A673 (cell line): ENCODE results near the gene RBMXL2. TPM values are rescaled to one million over a fixed set of nuclear protein-coding genes. Genes with fewer than 3 reads are reported as not detected.

Experiments used
- BruUV-seq: library from RNA; stranded (reverse); fragments of 400-500 nt; replicated peaks from 2 replicates; lab custom pipeline; 2021; lab: Mats Ljungman, UMichigan
- CTCF ChIA-PET: fragments of 300-600 bp; sonication (Branson Sonifier 250); formaldehyde crosslinking; loops from one replicate; lab custom pipeline; 2022; ENCODE audit warnings: antibody characterized with exemption; lab: Charles Lee
- POLR2A ChIA-PET: fragments of 300-600 bp; sonication (Branson Sonifier 250); formaldehyde crosslinking; loops from one replicate; lab custom pipeline; 2022; ENCODE audit warnings: antibody characterized with exemption; ENCODE audit not compliant: low non-redundant PET; lab: Charles Lee
- DNase-seq: peaks from one replicate; pipeline ENCODE4 v3.0.0-alpha.2; 2015; ENCODE audit warnings: low spot score
- H3K27ac ChIP-seq: fragments of 200-600 bp; sonication (generic); 2 replicates; pipeline ENCODE4 v1.5.1; 2016; ENCODE audit warnings: mixed run types, low read depth, mild to moderate bottlenecking, mixed read lengths, antibody characterized with exemption, low read length; ENCODE audit not compliant: poor library complexity, severe bottlenecking
- H3K27me3 ChIP-seq: fragments of 200-600 bp; sonication (generic); replicated peaks from 2 replicates; pipeline ENCODE4 v1.6.1; 2017; ENCODE audit warnings: mixed run types, low read depth, mild to moderate bottlenecking, mixed read lengths, antibody characterized with exemption, low read length; ENCODE audit not compliant: insufficient read depth, poor library complexity
- H3K36me3 ChIP-seq: fragments of 200-600 bp; sonication (generic); 2 replicates; pipeline ENCODE4 v1.6.1; 2016; ENCODE audit warnings: mixed run types, mild to moderate bottlenecking, mixed read lengths, antibody characterized with exemption, low read length; ENCODE audit not compliant: insufficient read depth, poor library complexity, severe bottlenecking
- H3K4me1 ChIP-seq: fragments of 200-600 bp; sonication (generic); 2 replicates; pipeline ENCODE4 v1.6.1; 2017; ENCODE audit warnings: mixed run types, mild to moderate bottlenecking, mixed read lengths, antibody characterized with exemption, low read length; ENCODE audit not compliant: insufficient read depth, poor library complexity, severe bottlenecking
- H3K4me3 ChIP-seq: fragments of 200-600 bp; sonication (generic); 2 replicates; pipeline ENCODE4 v1.5.1; 2016; ENCODE audit warnings: low read depth, mixed run types, mild to moderate bottlenecking, mixed read lengths, low read length; ENCODE audit not compliant: poor library complexity, severe bottlenecking
- H3K9me3 ChIP-seq: fragments of 200-600 bp; sonication (generic); 2 replicates; pipeline ENCODE4 v1.6.1; 2016; ENCODE audit warnings: mixed run types, low read depth, mild to moderate bottlenecking, mixed read lengths, antibody characterized with exemption, low read length; ENCODE audit not compliant: poor library complexity, severe bottlenecking
- CTCF ChIP-seq: fragments of 300-800, 200-600 bp; sonication (generic); conservative IDR thresholded peaks from 2 replicates; pipeline ENCODE4 v1.5.1; 2017; ENCODE audit warnings: low read depth, mild to moderate bottlenecking, antibody characterized with exemption, low read length, moderate library complexity, mixed read lengths
- EZH2 ChIP-seq: fragments of 200-600 bp; sonication (generic); IDR thresholded peaks from 2 replicates; pipeline ENCODE4 v1.6.1; 2017; ENCODE audit warnings: borderline replicate concordance, low read depth, mild to moderate bottlenecking, mixed read lengths, antibody characterized with exemption, low read length; ENCODE audit not compliant: poor library complexity, severe bottlenecking
- intact Hi-C: fragments of 100-400 bp; cut with micrococcal nuclease; formaldehyde crosslinking; loops from one replicate; pipeline ENCODE4 v1.10.0; 2022; ENCODE audit not compliant: unreplicated experiment
- total RNA-seq: library from RNA; stranded (reverse); gene quantifications from 2 replicates; pipeline ENCODE4 v1.2.3, GENCODE V29; 2021

Gene RBMXL2
- total RNA-seq, 1 experiment from 2014 or later, result not detected

DNA sequence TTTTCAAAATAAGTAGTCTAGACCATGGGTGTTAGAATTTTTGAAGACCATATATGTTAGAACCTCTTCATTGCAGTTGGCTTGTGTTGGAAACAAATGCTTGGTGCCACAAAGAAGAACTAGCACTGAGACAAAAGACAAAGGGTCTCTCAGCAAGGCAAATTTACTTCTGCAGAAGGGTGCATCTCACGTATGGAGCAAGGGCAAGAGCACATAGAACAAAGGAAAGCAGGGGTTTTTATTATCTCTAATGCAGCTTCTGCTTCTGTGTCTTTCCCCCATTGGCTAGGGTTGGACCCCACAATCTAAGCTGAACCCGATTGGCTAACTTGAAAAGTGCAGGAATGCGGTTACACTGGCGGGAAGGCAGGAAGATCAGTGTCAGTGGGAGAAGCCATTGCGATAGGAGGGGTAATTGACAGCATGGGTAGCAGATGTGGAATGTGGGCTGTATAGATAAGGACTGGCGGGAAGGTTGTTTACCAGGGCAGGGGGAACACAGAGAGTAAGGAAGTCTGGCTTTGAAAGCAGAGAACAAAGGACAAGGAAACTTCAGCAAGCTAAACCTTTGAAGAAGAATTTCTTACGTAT, 9.2 kb upstream of the RBMXL2 start:
- H3K9me3 ChIP-seq, result no peaks in the 10 kb centered on the region
- no peaks in the 10 kb centered on the region for H3K36me3 ChIP-seq
- no peak for DNase-seq
- ChIA-PET POLR2A (no interaction called here), CTCF (no interaction called here)
- BruUV-seq, result no TSS peak
- no peak for TF ChIP-seq CTCF
- TF ChIP-seq EZH2, result no peak
- no peak overlapping the region for H3K4me3 ChIP-seq
- no peaks in the 10 kb centered on the region for H3K27me3 ChIP-seq
- intact Hi-C loops, result no loop called here
- H3K4me1 ChIP-seq, result no peaks in the 10 kb centered on the region
- no peak overlapping the region for H3K27ac ChIP-seq

DNA sequence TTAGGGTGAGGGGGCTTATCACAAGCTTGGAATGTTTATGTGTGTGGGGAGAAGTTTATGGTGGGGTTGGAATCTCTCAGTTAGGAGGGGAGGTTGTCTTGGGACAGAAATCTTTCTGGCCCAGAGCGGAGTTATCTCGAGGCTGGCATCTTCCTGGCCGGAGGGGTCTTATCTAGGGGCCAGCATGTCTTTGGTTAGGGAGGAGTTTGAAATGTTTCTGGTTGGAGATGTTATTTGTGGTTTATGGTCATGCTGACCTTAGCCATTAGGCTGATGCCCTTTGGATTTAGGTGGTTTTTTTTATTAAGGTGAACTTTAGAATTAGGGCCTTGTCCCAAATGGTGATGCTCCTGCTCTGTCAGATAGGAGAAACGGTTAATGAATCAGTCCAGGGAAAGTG, 7.9 kb upstream of the RBMXL2 start:
- no peak for TF ChIP-seq EZH2
- TF ChIP-seq CTCF, result no peak
- CTCF ChIA-PET, result no interaction called here
- peaks cover 4% of the 10 kb centered on the region for H3K27me3 ChIP-seq
- POLR2A ChIA-PET, result no interaction called here
- H3K27ac ChIP-seq, result no peak overlapping the region
- H3K4me3 ChIP-seq, result no peak overlapping the region
- no peak for DNase-seq
- H3K36me3 ChIP-seq, result no peaks in the 10 kb centered on the region
- no peaks in the 10 kb centered on the region for H3K9me3 ChIP-seq
- no TSS peak for BruUV-seq
- intact Hi-C loops, result no loop called here
- H3K4me1 ChIP-seq, result no peaks in the 10 kb centered on the region

GRCh38 chr11:7081441-7081840, 7.4 kb upstream of the RBMXL2 start:
- TF ChIP-seq EZH2 (no peak), CTCF (no peak)
- ChIA-PET POLR2A (no interaction called here), CTCF (no interaction called here)
- Histone ChIP-seq H3K9me3 (no peaks in the 10 kb centered on the region), H3K27me3 (peaks cover 4% of the 10 kb centered on the region), H3K4me1 (no peaks in the 10 kb centered on the region), H3K36me3 (no peaks in the 10 kb centered on the region), H3K27ac (no peak overlapping the region), H3K4me3 (no peak overlapping the region)
- no TSS peak for BruUV-seq
- no peak for DNase-seq
- intact Hi-C loops, result no loop called here
